GM18909 (cell line): Measurements from ENCODE around the gene ABCA7.
"Not testable (repeated sequence)": the region's sequence is repeated elsewhere in the genome, so short reads cannot be mapped to it uniquely, and the experiment has no call there.

ENCODE experiments used
- ATAC-seq: cut with Tn5 transposase; IDR thresholded peaks from one replicate; pipeline ENCODE4 v1.9.1; 2021; ENCODE audit warnings: mild to moderate bottlenecking; ENCODE audit not compliant: unreplicated experiment, poor library complexity

ABCA7 gene

DNA sequence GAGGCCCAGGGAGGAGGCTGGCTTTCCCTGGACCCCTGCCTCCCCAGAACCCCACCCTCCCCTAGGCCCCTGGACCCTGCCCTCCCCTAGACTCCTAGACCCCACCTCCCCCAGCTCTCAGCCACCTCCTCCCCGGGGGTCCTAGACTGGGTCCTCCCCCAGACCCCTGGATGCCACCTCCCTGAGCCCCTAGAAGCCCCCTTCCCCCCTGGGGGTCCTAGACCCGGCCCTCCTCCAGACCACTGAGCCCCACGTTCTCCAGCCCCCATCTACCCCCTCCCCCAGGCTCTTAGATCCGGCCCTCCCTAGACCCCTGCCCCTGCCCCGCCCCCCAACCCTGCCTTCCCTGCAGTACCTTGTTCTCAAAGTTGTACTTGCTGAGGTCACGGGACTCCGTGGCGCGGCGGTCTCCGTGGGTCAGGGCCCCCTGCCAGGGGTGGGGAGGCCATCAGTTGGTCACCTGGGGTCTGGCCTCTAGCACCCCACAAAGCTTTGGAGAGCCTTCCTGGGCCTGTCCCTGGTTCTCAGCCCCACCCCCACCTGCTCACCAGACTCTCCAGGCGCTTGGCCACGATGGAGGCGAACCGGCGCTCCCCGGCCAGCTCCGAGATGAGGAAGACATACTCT, 71.8 kb downstream of the ABCA7 start:
- no peak for ATAC-seq

DNA sequence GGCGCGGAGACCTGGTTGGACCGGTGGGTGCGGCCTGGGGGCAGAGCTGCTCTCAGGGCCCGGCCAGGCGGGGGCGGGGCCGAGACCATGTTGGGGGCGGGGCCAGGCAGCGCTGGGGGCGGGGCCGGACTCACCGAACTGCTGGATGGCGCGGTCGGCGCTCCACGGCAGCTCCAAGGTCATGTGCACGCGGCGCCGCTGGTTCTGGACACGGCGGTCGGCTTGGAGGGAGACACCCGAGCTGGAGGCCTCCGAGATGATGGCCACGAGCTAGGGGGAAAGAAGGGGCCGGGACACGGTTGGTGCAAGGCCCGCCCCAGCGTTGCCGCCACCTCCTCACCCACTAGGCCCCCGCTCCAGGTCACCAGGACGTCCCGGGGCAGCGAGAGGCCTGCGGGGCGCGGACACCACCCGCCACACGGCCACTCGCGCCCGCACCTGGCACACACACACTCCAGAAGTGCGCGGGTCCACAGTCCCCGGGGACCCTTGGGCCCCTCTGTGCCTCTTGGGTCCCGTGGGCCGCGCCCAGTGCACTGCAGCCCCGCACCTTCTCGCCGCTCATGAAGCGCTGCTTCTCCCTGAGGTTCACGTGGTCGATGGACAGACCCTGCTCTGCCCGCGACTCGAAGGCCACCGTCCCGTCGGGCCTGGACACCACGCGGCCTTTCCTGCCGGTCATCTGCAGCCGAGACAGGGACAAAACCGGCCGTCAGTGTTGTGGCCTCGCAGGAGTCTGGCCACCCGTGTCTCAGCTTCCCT, 72.5 kb downstream of the ABCA7 start:
- ATAC-seq: no peak

DNA sequence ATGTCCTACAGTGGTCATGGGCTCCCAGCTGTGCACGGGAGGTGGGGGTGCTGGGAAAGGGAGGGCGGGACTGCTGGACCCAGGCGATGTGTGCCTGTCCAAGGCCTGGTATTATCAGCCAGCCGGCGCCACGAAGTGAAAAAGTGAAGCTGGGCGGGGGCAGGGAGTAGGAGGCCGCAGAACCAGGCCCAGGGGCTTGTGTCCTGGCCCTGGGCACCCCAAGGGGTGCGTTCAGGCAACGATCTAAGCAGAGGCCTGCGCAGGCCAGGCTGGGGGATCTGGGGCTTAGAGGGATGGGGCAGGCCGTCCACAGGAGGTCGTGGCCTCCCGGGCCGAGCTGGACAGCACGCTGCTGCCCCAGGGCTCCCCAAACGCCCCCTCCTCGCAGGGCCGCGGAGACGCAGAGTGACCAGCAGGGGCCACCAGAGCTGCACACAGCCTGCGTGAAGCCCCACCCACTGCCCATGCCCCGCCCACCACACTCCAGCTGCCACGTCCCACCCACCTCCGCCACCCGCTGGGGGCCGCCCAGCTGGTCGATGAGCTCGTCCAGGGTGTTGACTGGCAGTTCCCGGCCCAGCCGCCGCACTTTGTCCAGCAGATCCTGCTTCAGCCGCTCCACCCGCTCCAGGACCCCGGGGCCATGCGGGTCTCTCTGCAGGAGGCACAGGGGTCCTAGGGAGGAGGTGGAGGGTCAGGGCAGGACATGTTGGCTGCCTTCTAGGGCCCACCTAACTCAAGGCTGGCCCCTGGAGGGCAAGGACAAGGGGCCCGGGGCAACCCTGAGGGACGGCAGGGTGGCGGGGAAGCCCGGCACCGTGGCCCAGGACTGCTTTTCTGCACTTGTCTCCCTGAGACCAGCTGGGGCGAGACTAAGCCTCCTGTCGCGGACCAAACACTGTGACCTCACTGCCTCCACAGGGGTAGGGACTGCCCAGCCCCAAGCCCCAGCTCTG, 73.4 kb downstream of the ABCA7 start:
- ATAC-seq: no peak

DNA sequence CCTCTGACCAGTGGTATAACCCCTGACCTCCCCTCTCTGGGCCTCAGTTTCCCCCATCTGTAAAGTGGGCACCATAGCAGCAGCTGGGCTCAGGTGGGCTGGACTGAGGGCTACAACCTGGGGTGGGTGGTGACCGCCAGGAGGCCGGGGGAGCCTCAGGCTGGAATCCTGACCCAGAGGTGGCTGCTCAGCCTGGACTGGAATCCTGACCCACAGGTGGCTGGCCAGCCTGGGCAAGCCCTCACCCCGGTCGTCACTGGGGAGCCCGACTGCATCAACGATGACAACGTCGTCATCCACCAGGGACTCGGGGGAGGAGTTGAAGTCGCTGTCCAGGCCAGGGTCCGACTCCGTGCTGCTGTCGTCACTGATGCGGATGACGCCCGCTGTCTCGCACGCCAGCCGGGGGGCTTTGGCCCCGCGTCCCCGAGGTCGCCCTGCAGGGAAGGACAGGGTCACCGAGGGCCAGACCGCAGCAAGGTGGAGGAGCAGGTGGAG, 74.1 kb downstream of the ABCA7 start:
- ATAC-seq: no peak

DNA sequence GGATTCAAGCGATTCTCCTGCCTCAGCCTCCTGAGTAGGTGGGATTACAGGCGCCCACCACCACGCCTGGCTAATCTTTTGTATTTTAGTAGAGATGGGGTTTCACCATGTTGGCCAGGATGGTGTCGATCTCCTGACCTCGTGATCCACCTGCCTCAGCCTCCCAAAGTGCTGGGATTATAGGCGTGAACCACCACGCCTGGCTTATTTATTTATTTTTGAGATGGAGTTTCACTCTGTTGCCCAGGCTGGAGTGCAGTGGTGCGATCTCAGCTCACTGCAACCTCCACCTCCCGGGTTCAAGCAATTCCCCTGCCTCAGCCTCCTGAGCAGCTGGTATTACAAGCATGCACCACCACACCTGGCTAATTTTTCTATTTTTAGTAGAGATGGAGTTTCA, 74.8 kb downstream of the ABCA7 start:
- not testable (repeated sequence) for ATAC-seq
